ENCODE measurements around the gene ERVK3-1.

DNA sequence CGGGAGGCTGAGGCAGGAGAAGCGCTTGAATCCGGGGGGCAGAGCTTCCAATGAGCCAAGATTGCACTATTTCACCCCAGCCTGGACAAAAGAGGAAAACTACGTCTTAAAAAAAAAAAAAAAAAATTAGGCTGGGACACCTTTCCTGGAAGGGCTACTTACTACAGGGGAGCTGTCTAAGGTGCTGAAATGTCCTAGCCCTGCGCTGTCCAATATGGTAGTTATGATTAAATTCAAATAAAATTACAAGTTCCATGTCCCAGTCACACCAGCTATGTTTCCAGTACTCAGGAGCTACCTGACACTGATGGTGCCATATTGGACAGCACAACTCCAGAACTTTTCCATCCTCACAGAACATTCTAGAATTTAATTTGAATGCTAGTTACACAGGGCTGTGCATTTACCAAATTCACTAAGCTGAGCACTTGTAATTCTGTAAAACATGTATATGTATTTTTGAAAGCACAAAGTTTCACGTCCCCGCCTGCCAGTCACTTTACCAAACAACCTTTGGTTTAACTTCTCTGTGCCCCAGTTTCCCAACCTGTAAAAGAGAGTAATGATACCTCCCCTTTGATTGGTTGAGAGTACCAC lies 12.4 kb downstream of the ERVK3-1 start:
- TF ChIP-seq CTCF (conservative IDR thresholded peaks at IDR 0.05 in 1 of 2, IDR thresholded peaks at IDR 0.05 in 1 of 2; ENCODE audit: low read depth in 1 of 2, low read length in 2 of 2) (no peak), EZH2 (IDR thresholded peaks at IDR 0.05; ENCODE audit: low read length, missing control alignments) (no peak)
